Urinary bladder (tissue), 4 donors: Measurements from ENCODE around the gene STK17B. TPM values are rescaled to one million over a fixed set of nuclear protein-coding genes. Genes with fewer than 3 reads are reported as not detected.
A peak's percentile ranks its signal among the peaks of the same experiment; 100 is the strongest.

Source experiments
- DNase-seq: peaks from one replicate; pipeline ENCODE4 v3.0.0-alpha.2; 2015; ENCODE audit errors: extremely low spot score
- H3K27ac ChIP-seq: one replicate; pipeline ENCODE4 v1.5.1; 2013; ENCODE audit warnings: low read depth, mild to moderate bottlenecking, moderate library complexity
- H3K36me3 ChIP-seq: one replicate; pipeline ENCODE4 v1.6.1; 2013; ENCODE audit warnings: mild to moderate bottlenecking, moderate library complexity; ENCODE audit not compliant: insufficient read depth
- H3K4me1 ChIP-seq: one replicate; pipeline ENCODE4 v1.6.1; 2013; ENCODE audit warnings: mild to moderate bottlenecking, moderate library complexity; ENCODE audit not compliant: insufficient read depth
- H3K4me3 ChIP-seq: one replicate; pipeline ENCODE4 v1.5.1; 2013; ENCODE audit warnings: low read depth, low read length
- WGBS: extraction: QIAGEN DNeasy Blood & Tissue Kit; methylation state at CpG from one replicate; pipeline ENCODE4 v1.1.7; 2013; 5-methylcytosine and 5-hydroxymethylcytosine counted together
- polyA plus RNA-seq: library from polyadenylated mRNA; stranded (reverse); fragments of 200-250 nt; gene quantifications from one replicate; pipeline ENCODE4 v1.2.3, GENCODE V29; 2013
- total RNA-seq: library from RNA; depleted of rRNA; stranded (reverse); fragments of >200 nt; gene quantifications from one replicate; pipeline ENCODE4 v1.2.3, GENCODE V29; 2014
- donor health status: healthy with polysubstance abuse.
- donor health status: healthy.

STK17B gene
- total and polyA plus RNA-seq, 2 donors, result 6.0 to 37.3 TPM

- Histone ChIP-seq H3K27ac (peak overlapping the region; percentile 2), H3K4me3 (no peak overlapping the region), H3K36me3 (no peaks in the 10 kb centered on the region), H3K4me1 (no peaks in the 10 kb centered on the region)
- 76% methylated on average over 5 of the region's 5 CpGs for WGBS
- no peak for DNase-seq
Measured at GRCh38 chr2:196131949-196132925, 39.1 kb downstream of the STK17B start.

DNA sequence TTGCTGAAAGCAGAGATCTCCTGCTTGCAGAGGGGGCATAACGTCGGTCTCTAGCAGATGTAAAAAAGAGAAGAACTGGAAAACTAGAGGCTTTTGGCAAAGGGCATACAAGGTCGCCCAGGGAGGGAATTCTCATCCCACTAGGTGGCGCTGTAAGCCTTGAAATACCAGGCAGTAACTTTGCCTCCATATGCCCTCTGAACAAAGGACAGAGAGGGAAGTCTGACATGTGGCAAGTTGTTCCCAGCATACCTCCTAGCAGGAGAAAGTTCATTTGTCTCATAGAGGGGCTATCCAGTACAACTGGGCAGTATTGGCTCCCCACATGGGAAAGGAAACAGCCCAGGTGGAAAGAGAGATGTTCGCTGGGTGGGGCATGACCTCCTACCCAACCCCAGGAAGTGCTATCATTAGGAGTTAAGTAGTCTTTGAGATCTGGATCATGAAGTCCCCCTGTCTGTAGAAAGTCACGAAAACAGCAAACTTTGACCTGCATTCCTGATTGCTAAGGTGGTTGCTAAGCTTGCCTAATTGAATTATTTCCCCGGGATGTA is 39.9 kb downstream of the STK17B start:
- WGBS, result 66% methylated on average over 7 of the region's 7 CpGs
- H3K4me3 ChIP-seq, result no peak overlapping the region
- DNase-seq, result no peak
- H3K27ac ChIP-seq, result no peak overlapping the region
- no peaks in the 10 kb centered on the region for H3K36me3 ChIP-seq
- H3K4me1 ChIP-seq, result no peaks in the 10 kb centered on the region

DNA sequence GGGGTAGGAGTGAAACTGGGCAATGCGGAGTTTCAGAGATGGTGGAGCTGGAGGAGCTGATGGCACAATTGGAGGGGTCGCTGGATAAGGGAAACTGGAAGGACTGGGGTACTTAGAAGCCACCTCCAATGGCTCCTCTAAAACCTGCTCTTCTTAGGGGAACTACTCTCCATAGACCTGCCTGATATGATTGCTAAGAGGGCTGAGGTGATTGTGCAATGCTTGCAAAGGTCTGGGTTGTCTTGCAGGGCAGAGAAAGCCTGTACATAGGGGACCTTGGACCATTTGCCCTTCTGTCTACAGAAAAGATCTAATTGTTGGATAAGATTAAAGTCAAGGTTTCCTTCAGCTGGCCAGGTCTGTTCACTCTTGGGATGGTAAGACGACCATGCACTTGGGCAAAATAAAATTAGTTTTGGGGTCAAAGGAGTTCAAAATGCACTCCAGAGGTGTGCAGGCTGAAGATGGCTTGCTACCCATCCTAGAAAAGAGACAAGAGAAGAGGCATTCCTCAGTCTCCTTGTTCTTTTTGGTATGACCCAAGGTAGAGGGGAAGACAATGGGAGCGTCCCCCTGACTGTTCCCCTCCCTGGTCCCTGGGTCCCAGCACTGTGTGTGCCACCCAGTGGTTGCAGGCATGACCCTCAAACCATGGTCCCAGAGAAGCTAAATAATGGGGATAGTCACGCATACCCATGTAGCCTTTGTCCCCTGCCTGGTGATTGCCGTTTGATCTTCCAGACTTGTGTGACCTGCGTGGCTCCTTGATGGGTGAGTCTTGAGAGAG is 41.1 kb downstream of the STK17B start:
- Histone ChIP-seq H3K4me3 (no peak overlapping the region), H3K36me3 (no peaks in the 10 kb centered on the region), H3K27ac (no peak overlapping the region), H3K4me1 (no peaks in the 10 kb centered on the region)
- DNase-seq, result no peak
- WGBS, result 97% methylated on average over 7 of the region's 7 CpGs

DNA sequence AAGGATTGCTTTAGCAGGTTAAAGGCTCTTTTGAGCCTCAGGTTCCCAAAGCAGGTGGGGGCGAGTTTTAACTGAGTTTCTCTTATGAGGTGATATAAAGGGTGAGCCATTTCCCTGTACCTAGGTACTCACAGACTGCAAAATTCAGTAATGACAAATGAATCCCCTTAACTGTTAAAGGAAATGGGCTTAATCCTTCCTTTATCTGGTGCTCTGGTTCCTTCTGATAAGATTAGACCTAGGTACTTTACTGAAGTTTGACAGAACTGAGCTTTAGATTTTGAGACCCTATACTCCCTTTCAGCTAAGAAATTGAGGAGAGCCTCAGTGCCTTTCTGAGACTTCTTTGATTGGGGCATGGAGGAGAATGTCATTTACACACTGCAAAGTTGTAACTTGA is 42.6 kb downstream of the STK17B start:
- H3K36me3 ChIP-seq, result no peaks in the 10 kb centered on the region
- no peaks in the 10 kb centered on the region for H3K4me1 ChIP-seq
- 91% methylated on average over 1 of the region's 1 CpG for WGBS
- no peak for DNase-seq
- no peak overlapping the region for H3K4me3 ChIP-seq
- no peak overlapping the region for H3K27ac ChIP-seq

- H3K4me1 ChIP-seq, result no peaks in the 10 kb centered on the region
- no peak overlapping the region for H3K4me3 ChIP-seq
- WGBS, result 35% methylated on average over 2 of the region's 2 CpGs
- H3K36me3 ChIP-seq, result no peaks in the 10 kb centered on the region
- H3K27ac ChIP-seq, result no peak overlapping the region
- no peak for DNase-seq
Measured at GRCh38 chr2:196125596-196125995, 45.8 kb downstream of the STK17B start.

DNA sequence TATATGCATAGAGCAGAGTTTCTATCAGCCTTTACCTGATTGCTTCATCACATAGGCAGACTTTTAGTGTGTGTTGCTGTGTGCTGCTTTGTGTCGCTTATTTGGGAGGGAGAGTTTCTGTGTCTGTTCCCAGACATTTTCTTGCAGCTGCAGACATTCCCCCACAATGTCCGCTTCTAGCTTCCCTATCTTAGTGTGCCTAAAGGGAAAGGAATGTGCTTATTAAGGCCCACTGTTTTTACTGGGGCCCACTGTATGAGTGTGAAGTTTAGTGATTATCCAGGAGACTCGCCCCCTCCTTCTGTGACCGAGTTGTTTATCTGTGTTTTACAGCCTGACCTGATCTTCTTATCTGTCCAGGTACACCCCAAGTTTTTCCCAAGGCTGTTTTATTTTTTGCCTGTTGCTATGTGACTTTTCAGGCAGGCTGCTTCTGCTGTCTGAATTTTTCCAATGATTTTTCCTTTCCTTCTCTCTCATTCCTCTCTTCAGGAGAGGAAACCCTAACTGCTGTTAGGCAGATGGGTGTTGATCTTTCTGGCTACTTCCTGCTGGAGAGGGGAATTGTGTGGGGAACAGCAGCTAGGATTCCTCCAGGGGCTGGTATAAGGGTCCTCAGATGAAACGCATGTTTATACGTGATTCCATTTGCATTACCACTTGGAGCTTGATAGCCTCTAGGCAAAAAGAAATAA is 47.6 kb downstream of the STK17B start:
- Histone ChIP-seq H3K4me3 (no peak overlapping the region), H3K27ac (no peak overlapping the region), H3K4me1 (no peaks in the 10 kb centered on the region), H3K36me3 (no peaks in the 10 kb centered on the region)
- WGBS, result 59% methylated on average over 6 of the region's 6 CpGs
- no peak for DNase-seq

DNA sequence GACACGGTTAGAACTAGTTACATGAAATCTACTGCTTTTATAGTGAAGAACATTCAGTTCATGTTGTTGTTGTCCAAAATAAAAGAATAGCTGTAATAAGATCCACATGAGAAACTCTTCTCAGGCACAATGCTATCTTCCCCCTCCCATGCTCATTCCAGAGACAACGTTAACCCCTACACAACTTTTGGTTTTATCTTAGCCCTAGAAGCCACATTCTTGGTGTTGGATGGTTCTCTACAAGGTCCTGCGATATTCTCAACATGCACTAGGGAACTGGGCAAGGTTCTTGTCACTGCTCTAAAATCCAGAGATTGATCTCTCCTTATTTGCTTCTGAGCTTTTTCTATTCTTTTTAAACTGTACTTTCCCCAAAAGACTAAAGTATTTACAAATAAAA is 51.5 kb downstream of the STK17B start:
- Histone ChIP-seq H3K36me3 (no peaks in the 10 kb centered on the region), H3K4me1 (no peaks in the 10 kb centered on the region), H3K4me3 (no peak overlapping the region), H3K27ac (no peak overlapping the region)
- WGBS, result 85% methylated on average over 3 of the region's 3 CpGs
- DNase-seq, result no peak

GRCh38 chr2:196117214-196117705 is 54.1 kb downstream of the STK17B start:
- no peaks in the 10 kb centered on the region for H3K36me3 ChIP-seq
- WGBS, result 92% methylated on average over 4 of the region's 4 CpGs
- DNase-seq, result no peak
- H3K27ac ChIP-seq, result no peak overlapping the region
- no peak overlapping the region for H3K4me3 ChIP-seq
- peaks cover 2% of the 10 kb centered on the region for H3K4me1 ChIP-seq

- DNase-seq, result no peak
- 36% methylated on average over 7 of the region's 7 CpGs for WGBS
- Histone ChIP-seq H3K4me3 (no peak overlapping the region), H3K27ac (no peak overlapping the region), H3K4me1 (peaks cover 2% of the 10 kb centered on the region), H3K36me3 (no peaks in the 10 kb centered on the region)
Measured at GRCh38 chr2:196113061-196113974, 58.1 kb downstream of the STK17B start.

- Histone ChIP-seq H3K36me3 (no peaks in the 10 kb centered on the region), H3K27ac (no peak overlapping the region), H3K4me3 (no peak overlapping the region), H3K4me1 (peaks cover 2% of the 10 kb centered on the region)
- WGBS, result 72% methylated on average over 5 of the region's 5 CpGs
- DNase-seq, result no peak
Measured at GRCh38 chr2:196112418-196113034, 58.9 kb downstream of the STK17B start.

GRCh38 chr2:196108604-196109003 is 62.8 kb downstream of the STK17B start:
- Histone ChIP-seq H3K4me1 (peaks cover 2% of the 10 kb centered on the region), H3K27ac (no peak overlapping the region), H3K36me3 (no peaks in the 10 kb centered on the region), H3K4me3 (no peak overlapping the region)
- 65% methylated on average over 1 of the region's 1 CpG for WGBS
- DNase-seq, result no peak

DNA sequence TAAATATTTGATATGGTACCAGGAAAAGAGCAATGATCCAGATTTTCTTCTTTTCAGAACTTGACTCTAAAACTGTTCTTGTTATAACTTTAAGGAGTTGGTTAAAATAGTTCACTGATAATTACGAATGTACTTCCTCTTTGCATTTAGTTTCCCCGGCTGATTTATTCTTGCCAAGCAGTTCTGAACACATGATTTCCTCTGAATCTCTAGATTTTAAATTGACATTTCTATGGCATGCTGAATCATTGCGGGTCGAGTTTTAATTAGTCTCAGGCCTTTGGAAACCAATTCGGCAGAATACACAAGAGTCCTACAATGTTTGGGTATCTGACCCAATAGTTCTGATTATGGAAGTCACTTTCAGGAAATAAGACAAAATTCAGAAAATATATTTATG is 65.4 kb downstream of the STK17B start:
- WGBS, result 56% methylated on average over 5 of the region's 5 CpGs
- H3K36me3 ChIP-seq, result no peaks in the 10 kb centered on the region
- no peak overlapping the region for H3K27ac ChIP-seq
- DNase-seq, result no peak
- H3K4me3 ChIP-seq, result no peak overlapping the region
- no peaks in the 10 kb centered on the region for H3K4me1 ChIP-seq
